Hepatocyte (in vitro differentiated cells): ENCODE data around the gene MYEOV. TPM values are rescaled to one million over a fixed set of nuclear protein-coding genes. Genes with fewer than 3 reads are reported as not detected.
A peak's percentile ranks its signal among the peaks of the same experiment; 100 is the strongest.

Experiments used
- DNase-seq: peaks from one replicate; pipeline ENCODE4 v3.0.0-alpha.2; 2016; ENCODE audit warnings: low spot score
- H2AFZ ChIP-seq: fragments of 200-600 bp; sonication (generic); 2 replicates; pipeline ENCODE4 v1.6.0; 2016; ENCODE audit warnings: antibody characterized with exemption, mild to moderate bottlenecking
- H3K27ac ChIP-seq: fragments of 200-600 bp; sonication (generic); 2 replicates; pipeline ENCODE4 v1.5.1; 2016; ENCODE audit warnings: mild to moderate bottlenecking
- H3K27me3 ChIP-seq: fragments of 200-600 bp; sonication (generic); 2 replicates; pipeline ENCODE4 v1.6.1; 2016
- H3K36me3 ChIP-seq: fragments of 200-600 bp; sonication (generic); replicated peaks from 2 replicates; pipeline ENCODE4 v1.5.1; 2016; ENCODE audit warnings: low read depth; ENCODE audit not compliant: insufficient read depth
- H3K4me1 ChIP-seq: fragments of 200-600 bp; sonication (generic); 2 replicates; pipeline ENCODE4 v1.5.1; 2016; ENCODE audit warnings: mild to moderate bottlenecking, moderate library complexity; ENCODE audit not compliant: insufficient read depth
- H3K4me2 ChIP-seq: fragments of 200-600 bp; sonication (generic); 2 replicates; pipeline ENCODE4 v1.6.0; 2016
- H3K4me3 ChIP-seq: fragments of 200-600 bp; sonication (generic); 2 replicates; pipeline ENCODE4 v1.5.1; 2016; ENCODE audit warnings: mild to moderate bottlenecking
- H3K79me2 ChIP-seq: fragments of 200-600 bp; sonication (generic); 2 replicates; pipeline ENCODE4 v1.6.0; 2017; ENCODE audit warnings: mild to moderate bottlenecking
- H3K9me2 ChIP-seq: fragments of 200-600 bp; sonication (generic); replicated peaks from 2 replicates; pipeline ENCODE4 v1.6.0; 2017; ENCODE audit warnings: mild to moderate bottlenecking; ENCODE audit not compliant: insufficient read depth
- H3K9me3 ChIP-seq: fragments of 200-600 bp; sonication (generic); 2 replicates; pipeline ENCODE4 v1.5.1; 2016; ENCODE audit warnings: low read depth, mild to moderate bottlenecking
- H4K20me1 ChIP-seq: fragments of 200-600 bp; sonication (generic); 2 replicates; pipeline ENCODE4 v1.6.0; 2016; ENCODE audit warnings: mild to moderate bottlenecking; ENCODE audit not compliant: insufficient read depth, poor library complexity, severe bottlenecking
- CTCF ChIP-seq: fragments of 200-600 bp; sonication (generic); IDR thresholded peaks from 2 replicates; pipeline ENCODE4 v1.5.1; 2016; ENCODE audit warnings: antibody characterized with exemption, mild to moderate bottlenecking; ENCODE audit not compliant: poor library complexity
- EZH2 ChIP-seq: fragments of 200-600 bp; sonication (generic); IDR thresholded peaks from 2 replicates; pipeline ENCODE4 v1.6.1; 2016; ENCODE audit warnings: antibody characterized with exemption, mild to moderate bottlenecking, borderline replicate concordance
- EZH2phosphoT487 ChIP-seq: fragments of 200-600 bp; sonication (generic); IDR thresholded peaks from one replicate; pipeline ENCODE4 v1.6.1; 2018; ENCODE audit warnings: antibody characterized with exemption, mild to moderate bottlenecking, low read depth, moderate library complexity; ENCODE audit not compliant: unreplicated experiment, severe bottlenecking
- WGBS: methylation state at CpG from one replicate; pipeline ENCODE4 v1.1.6; 2016; ENCODE audit warnings: low lambda C conversion rate; ENCODE audit errors: missing lambda C conversion rate; 5-methylcytosine and 5-hydroxymethylcytosine counted together
- polyA plus RNA-seq: library from polyadenylated mRNA; unstranded; fragments of >200 nt; fragmentation: Nextera tagmentation; extraction: Ambion mirVana; gene quantifications from 2 replicates; pipeline ENCODE4 v1.2.1, GENCODE V29; 2016
- total RNA-seq: library from RNA; depleted of rRNA; stranded (reverse); fragments of >200 nt; gene quantifications from 2 replicates; pipeline ENCODE4 v1.2.3, GENCODE V29; 2014

The MYEOV gene
- total and polyA plus RNA-seq, 2 experiments from 2014 or later, result not detected

GRCh38 chr11:69285766-69286165 lies 8.2 kb upstream of the MYEOV start:
- H3K4me2 ChIP-seq, result no peak overlapping the region
- no peaks in the 10 kb centered on the region for H4K20me1 ChIP-seq
- no peak overlapping the region for H3K4me3 ChIP-seq
- H3K27ac ChIP-seq, result no peak overlapping the region
- no peaks in the 10 kb centered on the region for H3K9me3 ChIP-seq
- TF ChIP-seq CTCF (no peak), EZH2 (no peak), EZH2phosphoT487 (no peak)
- DNase-seq, result no peak
- H3K4me1 ChIP-seq, result peaks cover 25% of the 10 kb centered on the region
- no peaks in the 10 kb centered on the region for H3K36me3 ChIP-seq
- H2AFZ ChIP-seq, result no peak overlapping the region
- 86% methylated on average over 11 of the region's 11 CpGs for WGBS
- no peaks in the 10 kb centered on the region for H3K79me2 ChIP-seq
- no peaks in the 10 kb centered on the region for H3K27me3 ChIP-seq
- no peaks in the 10 kb centered on the region for H3K9me2 ChIP-seq

- Histone ChIP-seq H3K79me2 (no peaks in the 10 kb centered on the region), H2AFZ (no peak overlapping the region), H4K20me1 (no peaks in the 10 kb centered on the region), H3K4me3 (no peak overlapping the region), H3K9me2 (no peaks in the 10 kb centered on the region), H3K4me1 (peaks cover 20% of the 10 kb centered on the region), H3K27me3 (no peaks in the 10 kb centered on the region), H3K27ac (no peak overlapping the region), H3K9me3 (no peaks in the 10 kb centered on the region), H3K4me2 (no peak overlapping the region), H3K36me3 (no peaks in the 10 kb centered on the region)
- no peak for DNase-seq
- WGBS, result 79% methylated on average over 38 of the region's 38 CpGs
- TF ChIP-seq EZH2 (no peak), CTCF (no peak), EZH2phosphoT487 (no peak)
Observed at GRCh38 chr11:69286374-69287371, 7.3 kb upstream of the MYEOV start.

- Histone ChIP-seq H3K27ac (peak overlapping the region; percentile 86), H3K79me2 (no peaks in the 10 kb centered on the region), H2AFZ (no peak overlapping the region), H3K9me2 (no peaks in the 10 kb centered on the region), H3K4me1 (peaks cover 20% of the 10 kb centered on the region), H4K20me1 (no peaks in the 10 kb centered on the region), H3K27me3 (no peaks in the 10 kb centered on the region), H3K4me2 (peak overlapping the region; percentile 21), H3K4me3 (no peak overlapping the region), H3K9me3 (no peaks in the 10 kb centered on the region), H3K36me3 (no peaks in the 10 kb centered on the region)
- TF ChIP-seq CTCF, result no peak
- TF ChIP-seq EZH2phosphoT487, result no peak
- no peak for TF ChIP-seq EZH2
- 60% methylated on average over 20 of the region's 20 CpGs for WGBS
- peak; percentile 84 for DNase-seq
Observed at GRCh38 chr11:69287968-69288882, 5.7 kb upstream of the MYEOV start.
